HCT116 (cell line): ENCODE results near the gene EVL.

Source experiments
- CTCF ChIP-seq, 3 experiments: fragments of 200-600 bp in 1 of 3; sonication (generic) in 1 of 3; IDR thresholded peaks in 2 of 3; conservative IDR thresholded peaks in 1 of 3; 2 replicates each; pipeline ENCODE4 v1.5.1; 2012 to 2017; ENCODE audit warnings: low read depth in 2 of 3, low read length in 2 of 3, antibody characterized with exemption in 1 of 3, borderline replicate concordance in 1 of 3, control low read depth in 1 of 3, mild to moderate bottlenecking in 1 of 3, mixed read lengths in 1 of 3, mixed run types in 1 of 3, moderate library complexity in 1 of 3; ENCODE audit not compliant: insufficient read depth in 1 of 3
- EZH2phosphoT487 ChIP-seq: fragments of 200-600 bp; IDR thresholded peaks from 2 replicates; pipeline ENCODE4 v1.6.1; 2018; ENCODE audit warnings: antibody characterized with exemption, borderline replicate concordance
- POLR2AphosphoS5 ChIP-seq: IDR thresholded peaks from 2 replicates; pipeline ENCODE4 v1.6.1; 2011; ENCODE audit warnings: mild to moderate bottlenecking, low read depth, low read length, moderate library complexity
- SIN3A ChIP-seq: IDR thresholded peaks from 2 replicates; pipeline ENCODE4 v1.6.1; 2012; ENCODE audit warnings: low read depth
- SRF ChIP-seq: IDR thresholded peaks from 2 replicates; pipeline ENCODE4 v1.6.1; 2012; ENCODE audit warnings: low read depth

GRCh38 chr14:100096656-100097055, 31.4 kb downstream of the EVL start:
- TF ChIP-seq SIN3A (no peak), POLR2AphosphoS5 (no peak), SRF (no peak), CTCF (IDR thresholded peaks at IDR 0.05 in 2 of 3, conservative IDR thresholded peaks at IDR 0.05 in 1 of 3; ENCODE audit: borderline replicate concordance in 1 of 3, insufficient read depth in 1 of 3, low read depth in 2 of 3, low read length in 2 of 3) (no peak), EZH2phosphoT487 (no peak)
